Measurements from ENCODE around the gene NOTCH2. TPM values are rescaled to one million over a fixed set of nuclear protein-coding genes. Genes with fewer than 3 reads are reported as not detected.

NOTCH2 gene
- total RNA-seq, 1 donor from 2014 or later: 100 TPM

DNA sequence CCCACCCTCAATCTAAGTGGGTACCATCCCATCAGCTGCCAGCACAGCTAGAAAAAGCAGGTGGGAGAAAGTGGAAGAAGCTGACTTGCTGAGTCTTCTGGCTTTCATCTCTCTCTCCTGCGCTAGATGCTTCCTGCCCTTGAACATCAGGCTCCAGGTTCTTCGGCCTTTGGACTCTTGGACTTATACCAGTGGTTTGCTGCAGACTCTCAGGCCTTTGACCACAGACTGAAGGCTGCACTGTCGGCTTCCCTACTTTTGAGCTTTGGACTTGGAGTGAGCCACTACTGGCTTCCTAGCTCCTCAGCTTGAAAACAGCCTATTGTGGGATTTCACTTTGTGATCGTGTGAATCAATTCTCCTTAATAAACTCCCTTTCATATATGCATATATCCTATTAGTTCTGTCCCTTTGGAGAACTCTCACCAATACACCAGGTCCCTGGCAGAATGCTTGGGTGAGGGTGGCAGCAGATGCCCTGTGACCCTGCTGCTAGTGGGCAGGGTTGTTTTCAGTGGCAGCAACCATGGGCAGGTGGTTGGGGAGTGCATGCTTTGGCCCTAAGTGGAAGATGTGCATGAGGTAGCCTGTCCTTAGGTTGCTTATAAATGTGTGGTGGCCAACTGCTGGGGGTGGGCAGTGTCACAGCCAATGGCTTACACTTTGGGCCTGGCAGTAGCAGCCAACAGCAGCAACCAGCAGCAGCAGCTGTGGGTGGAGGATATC, 162.4 kb downstream of the NOTCH2 start:
- DNase-seq (ENCODE audit: low spot score): no peak

DNA sequence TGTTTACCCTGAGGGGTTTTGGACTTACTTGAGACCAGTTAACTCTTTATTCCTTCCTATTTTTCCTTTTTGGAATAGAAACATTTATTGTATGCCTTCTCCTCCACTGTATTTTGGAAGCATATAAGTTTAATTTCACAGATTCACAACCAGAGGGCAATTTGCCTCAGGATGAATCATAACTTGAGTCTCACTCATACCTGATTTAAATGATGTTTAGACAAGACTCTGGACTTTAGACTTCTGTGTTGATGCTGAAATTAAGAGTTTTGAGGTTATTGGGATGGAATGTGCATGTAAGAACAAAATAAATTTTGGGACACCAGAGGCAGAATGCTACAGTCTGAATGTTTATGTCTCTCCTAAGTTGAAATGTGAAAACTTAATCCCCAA, 166.0 kb downstream of the NOTCH2 start:
- DNase-seq (ENCODE audit: low spot score): no peak

DNA sequence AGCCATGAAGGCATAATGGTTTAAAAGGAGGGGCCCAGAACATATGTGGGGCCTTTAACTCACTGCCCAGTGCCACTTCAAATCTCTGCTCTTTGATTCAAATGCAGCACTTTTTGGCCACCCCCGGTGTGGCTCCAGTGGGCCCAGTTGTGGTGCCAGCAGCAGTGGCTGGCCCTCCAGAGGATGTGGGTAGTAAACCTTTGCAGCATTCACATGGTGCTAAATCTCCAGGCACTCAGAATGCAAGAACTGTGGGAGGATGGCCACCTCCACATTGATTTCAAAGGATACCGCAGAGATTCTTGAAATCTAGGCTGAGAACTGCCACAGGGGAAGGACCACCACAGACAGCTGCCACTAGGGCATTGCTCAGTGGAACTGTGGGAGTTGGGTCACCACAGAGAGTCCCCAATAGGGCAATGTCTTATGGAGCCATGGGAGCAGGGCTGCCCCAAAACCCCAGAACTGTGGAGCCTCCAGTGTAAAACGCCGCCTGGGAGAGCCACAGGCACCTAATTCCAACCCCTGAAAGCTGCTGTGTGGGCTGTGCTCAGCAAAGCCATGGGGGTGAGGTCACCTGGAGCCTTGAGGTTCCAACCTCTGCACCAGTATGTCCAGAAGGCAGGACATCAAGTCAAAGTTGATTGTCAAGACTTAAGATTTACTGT, 166.6 kb downstream of the NOTCH2 start:
- no peak for DNase-seq (ENCODE audit: low spot score)

DNA sequence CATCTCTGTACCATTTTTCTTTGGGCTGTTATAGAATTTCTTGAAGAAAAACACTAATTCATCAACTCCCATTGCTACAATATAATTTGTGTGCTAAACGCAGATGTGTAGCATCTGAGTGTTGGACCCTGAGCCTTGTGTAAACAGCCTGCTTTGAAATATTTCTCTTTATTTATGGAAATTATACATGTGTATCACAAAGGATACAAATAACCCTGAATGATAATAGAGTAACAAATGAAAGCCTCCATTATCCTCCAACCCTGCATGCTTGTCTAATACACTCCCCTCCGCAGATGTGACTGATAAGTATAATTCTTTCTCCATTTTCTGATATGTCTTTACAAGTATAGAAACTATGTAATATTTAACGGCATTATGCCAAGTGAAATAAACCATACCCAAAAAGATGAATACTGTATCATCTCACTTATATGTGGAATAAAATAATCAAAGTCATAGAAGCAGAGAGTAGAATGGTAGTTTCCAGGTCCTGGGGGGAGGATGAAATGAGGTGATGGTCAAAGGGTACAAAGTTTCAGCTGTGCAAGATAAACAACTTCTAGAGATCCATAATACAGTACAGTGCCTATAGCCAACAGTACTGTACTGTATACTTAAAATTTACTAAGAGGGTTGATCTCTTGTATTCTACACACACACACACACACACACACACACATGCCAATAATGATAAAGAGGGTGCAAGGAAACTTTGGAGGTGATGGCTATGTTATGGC, 170.3 kb downstream of the NOTCH2 start:
- DNase-seq (ENCODE audit: low spot score): no peak

DNA sequence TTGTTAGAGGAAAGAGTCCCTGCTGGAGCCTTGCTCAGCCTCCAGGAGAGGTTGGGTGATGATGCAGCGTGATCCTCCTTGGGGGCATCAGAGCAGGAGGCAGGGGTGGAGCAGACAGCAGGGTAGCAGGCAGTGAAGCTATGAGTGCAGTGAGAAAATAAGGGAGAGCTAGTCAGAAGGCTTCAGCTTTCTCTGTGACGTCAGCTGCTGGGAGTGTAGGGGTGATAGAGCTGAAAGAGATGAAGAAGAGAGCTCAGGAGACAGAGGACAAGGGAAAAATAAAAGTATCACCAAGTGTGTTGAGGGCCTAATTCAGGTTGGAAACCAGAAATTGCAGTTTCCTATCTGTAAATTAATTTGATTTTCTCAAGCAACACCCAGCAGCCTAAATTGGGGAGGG, 170.9 kb downstream of the NOTCH2 start:
- DNase-seq (ENCODE audit: low spot score): no peak

DNA sequence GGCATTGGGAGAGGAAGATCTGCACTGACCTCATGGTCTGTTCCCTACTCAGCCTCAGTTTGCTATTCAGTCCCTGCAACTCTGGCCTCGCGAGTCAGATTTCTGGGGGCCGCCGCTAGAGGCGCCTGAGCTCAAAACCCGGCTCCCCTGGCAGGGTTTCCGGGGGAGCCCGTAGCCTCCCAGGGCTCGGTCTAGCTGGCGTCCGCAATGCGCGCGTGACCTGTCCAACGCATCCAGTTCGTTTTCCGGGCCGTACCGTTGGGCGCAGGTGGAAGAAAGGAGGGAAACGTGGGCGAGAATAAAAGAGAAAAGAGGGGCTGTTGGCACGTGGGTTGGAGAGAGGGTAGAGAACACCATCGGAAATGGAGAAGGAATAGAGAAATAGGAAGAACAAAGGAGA, 173.2 kb downstream of the NOTCH2 start, which contains the start of gene ADAM30:
TSS of gene ADAM30 (minus strand) at position 213 of the 400 bp plus-strand sequence. CDS start at position 34, 179 bp downstream.
- no peak for DNase-seq (ENCODE audit: low spot score)

GRCh38 chr1:119895102-119895501, 174.4 kb downstream of the NOTCH2 start:
- no peak for DNase-seq (ENCODE audit: low spot score)

- DNase-seq (ENCODE audit: low spot score): no peak
Observed at GRCh38 chr1:119893827-119894700, 175.4 kb downstream of the NOTCH2 start.

GRCh38 chr1:119893238-119893791, 176.1 kb downstream of the NOTCH2 start:
- no peak for DNase-seq (ENCODE audit: low spot score)

GRCh38 chr1:119891386-119891785, 178.1 kb downstream of the NOTCH2 start:
- DNase-seq (ENCODE audit: low spot score): no peak

GRCh38 chr1:119888476-119888875, 181.0 kb downstream of the NOTCH2 start:
- no peak for DNase-seq (ENCODE audit: low spot score)

GRCh38 chr1:119887427-119887826, 182.0 kb downstream of the NOTCH2 start:
- no peak for DNase-seq (ENCODE audit: low spot score)

GRCh38 chr1:119885903-119886783, 183.3 kb downstream of the NOTCH2 start:
- no peak for DNase-seq (ENCODE audit: low spot score)

GRCh38 chr1:119884711-119885110, 184.8 kb downstream of the NOTCH2 start:
- no peak for DNase-seq (ENCODE audit: low spot score)

DNA sequence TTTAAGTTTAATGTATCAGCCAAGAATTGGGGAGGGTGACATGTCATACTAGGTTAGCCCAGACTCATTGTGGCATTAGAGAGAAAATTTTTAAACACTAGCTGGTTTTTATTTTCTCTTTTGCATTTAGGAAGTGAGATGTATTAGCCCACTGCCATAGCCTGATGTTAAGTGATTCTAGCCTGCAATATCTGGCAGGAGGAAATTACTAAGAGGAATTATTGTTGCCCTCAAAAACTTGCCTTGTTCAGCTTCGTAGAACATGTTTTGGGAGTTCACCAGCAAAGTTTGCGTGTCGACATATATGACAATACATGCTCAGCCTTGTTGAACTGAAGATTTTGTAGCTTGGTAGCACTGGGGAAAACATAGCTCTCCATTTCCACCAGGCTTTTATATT, 185.6 kb downstream of the NOTCH2 start:
- no peak for DNase-seq (ENCODE audit: low spot score)

DNA sequence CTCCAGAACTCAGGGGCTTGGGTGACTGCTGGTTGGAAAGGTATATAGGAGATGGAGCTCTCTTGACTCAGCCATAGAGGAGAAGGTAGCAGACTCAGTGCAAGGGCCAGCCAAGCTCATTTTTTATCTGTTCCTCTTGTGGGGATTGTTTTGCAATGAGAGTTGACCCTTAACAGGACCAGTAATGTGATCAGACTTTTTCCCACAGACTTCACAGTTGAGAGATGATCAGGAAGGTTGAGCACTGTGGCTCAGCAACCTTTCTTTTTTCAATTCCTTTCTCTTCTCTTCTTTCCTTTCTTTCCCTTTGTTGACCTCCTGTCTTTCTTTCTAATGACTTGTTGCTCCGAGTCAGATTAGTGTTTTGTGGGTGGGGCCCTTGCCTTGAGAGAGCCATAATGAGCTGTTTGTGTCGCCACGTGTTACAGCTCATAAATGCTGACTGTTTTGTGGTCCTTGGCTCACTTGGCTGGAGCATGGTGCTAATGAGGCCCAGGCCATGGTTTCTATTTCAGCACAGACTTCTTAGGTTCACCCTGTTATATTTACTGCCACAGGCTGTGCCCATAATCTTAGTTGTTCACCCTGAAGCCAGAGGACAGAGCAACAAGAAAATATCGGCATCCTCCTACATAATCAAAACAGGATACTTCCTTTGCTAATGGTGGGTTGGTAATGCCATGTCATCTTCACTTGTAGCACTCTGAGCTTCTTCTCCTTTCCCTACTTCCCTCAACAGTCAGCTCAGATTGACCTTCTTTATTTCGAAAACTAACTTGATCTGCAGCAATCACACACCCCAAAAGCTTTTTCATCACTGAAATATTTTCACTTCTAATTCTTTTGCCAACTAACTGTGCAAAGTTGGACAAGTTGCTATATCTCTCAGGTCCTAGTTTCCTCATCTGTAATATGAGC, 187.1 kb downstream of the NOTCH2 start:
- no peak for DNase-seq (ENCODE audit: low spot score)

GRCh38 chr1:119879510-119880434, 189.7 kb downstream of the NOTCH2 start:
- DNase-seq (ENCODE audit: low spot score): no peak

DNA sequence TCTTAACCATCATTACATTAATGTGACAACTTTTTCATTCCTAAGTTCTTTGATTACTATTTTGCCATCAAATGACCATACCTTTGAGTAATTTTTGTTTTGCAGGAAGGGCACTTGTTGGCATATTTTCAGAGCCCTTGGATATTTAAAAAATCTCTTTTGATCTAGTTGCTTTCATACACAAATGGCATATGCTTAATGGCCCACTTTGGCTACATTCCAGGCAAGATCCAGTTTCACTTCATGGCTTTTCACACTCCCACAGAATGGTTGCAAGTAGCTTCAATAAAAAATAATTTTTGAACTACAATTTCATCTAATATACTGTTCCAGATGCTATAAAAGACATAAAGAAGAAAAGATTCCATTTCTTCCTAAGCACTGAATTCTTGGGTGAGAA, 191.3 kb downstream of the NOTCH2 start:
- no peak for DNase-seq (ENCODE audit: low spot score)

Data from ureter (tissue), 1 donor.